ENCODE results near the gene PCSK7.
"Not testable (repeated sequence)": the region's sequence is repeated elsewhere in the genome, so short reads cannot be mapped to it uniquely, and the experiment has no call there.

The PCSK7 gene

GRCh38 chr11:117214404-117215110, 17.3 kb downstream of the PCSK7 start:
- no peak for DNase-seq

DNA sequence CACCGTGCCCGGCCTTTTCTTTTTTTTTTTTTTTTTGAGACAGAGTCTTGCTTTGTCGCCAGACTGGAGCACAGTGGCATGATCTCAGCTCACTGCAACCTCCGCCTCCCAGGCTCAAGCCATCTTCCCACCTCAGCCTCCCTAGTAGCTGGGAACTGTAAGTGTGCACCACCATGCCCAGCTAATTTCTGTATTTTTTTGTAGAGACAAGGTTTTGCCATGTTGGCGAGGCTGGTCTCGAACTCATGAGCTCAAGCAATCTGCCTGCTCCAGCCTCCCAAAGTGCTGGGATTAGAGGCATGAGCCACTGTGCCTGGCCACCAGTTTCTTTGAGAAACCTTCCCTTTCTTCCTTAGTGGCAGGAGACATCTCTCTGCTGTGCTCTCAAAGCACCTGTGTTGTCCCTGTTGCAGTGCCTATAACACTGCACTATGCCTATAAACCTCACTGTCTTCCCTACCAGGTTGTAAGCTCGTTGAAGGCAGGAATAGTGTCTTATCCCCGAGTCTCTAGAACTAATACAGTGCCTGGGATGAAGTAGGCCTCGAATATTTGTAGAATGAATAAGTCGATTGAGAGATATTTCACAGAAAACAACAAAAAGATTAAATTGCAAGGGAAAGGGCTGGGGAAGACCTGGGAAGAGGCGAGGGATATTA, 19.0 kb downstream of the PCSK7 start:
- DNase-seq = no peak

- DNase-seq = no peak
Observed at GRCh38 chr11:117210620-117211019, 21.3 kb downstream of the PCSK7 start.

DNA sequence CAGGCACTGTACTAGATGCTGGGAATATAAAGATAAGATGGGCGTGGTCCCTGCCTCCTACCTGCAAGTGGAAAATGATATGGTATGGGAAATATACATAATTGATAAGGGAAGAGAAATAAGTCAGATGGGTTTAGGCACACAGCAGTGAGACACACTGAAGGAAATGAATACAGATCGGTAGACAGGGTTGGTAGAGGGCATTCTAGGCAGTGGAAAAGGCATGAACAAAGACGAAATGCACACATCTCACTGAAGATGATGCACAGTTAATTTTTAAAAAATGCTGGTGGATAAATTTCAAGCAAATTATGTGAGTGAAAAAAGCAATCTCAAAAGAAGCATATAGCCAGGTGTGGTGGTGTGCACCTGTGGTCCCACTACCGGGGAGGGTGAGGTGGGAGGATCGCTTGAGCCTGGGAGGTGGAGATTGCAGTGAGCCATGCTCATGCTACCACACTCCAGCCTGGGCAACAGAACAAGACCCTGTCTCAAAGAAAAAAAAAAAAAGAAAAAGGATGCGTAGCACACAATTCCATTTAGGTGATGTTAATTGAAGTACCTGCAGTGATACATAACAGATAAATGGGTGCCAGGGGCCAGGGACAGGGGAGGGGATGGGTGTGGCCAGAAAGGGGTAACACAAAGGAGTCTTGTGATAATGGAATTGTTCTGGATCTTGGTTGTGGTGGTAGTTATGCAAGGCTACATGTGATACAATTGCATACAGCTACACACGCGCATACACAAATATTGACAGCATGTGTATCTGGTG, 22.3 kb downstream of the PCSK7 start:
- not testable (repeated sequence) for DNase-seq

GRCh38 chr11:117208710-117209109, 23.2 kb downstream of the PCSK7 start:
- DNase-seq = not testable (repeated sequence)

DNA sequence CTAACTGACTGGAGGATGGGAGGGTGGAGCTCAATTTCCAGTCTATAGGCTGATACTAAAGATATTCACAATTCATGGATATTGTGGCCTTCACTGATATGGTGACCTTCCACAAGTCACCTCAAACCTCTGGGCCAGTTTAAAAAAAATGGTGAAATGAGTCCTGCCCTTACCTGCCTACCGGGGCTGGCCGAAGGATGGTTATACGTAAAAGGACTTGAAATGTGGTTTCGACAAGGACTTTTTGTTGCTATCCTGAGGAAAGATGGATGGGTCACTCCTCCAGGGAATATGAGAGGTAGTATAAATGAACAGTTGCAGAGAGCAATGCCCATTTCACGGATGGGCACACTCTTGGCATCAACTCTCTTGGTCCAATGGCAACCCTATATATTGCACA, 24.4 kb downstream of the PCSK7 start:
- DNase-seq = not testable (repeated sequence)

DNA sequence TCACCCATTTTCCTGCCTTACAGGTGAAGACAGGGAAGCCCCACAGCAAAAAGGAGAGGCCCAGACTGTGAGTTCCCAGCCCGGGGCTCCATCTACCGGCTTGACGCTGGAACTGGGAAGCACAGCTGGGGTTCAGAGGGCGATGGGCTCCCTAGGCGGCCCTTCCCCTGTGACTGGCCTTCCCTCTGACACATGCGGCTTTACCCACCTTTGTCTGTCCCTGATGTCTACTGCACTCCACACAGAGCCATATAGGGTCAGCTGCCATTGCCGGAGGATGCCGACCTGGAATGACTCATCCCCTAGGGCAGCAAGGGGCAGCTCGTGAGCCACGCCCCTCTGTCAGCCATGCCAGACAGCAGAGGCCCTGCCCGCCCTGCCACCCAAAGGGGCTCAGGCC, 25.0 kb downstream of the PCSK7 start:
- not testable (repeated sequence) for DNase-seq

DNA sequence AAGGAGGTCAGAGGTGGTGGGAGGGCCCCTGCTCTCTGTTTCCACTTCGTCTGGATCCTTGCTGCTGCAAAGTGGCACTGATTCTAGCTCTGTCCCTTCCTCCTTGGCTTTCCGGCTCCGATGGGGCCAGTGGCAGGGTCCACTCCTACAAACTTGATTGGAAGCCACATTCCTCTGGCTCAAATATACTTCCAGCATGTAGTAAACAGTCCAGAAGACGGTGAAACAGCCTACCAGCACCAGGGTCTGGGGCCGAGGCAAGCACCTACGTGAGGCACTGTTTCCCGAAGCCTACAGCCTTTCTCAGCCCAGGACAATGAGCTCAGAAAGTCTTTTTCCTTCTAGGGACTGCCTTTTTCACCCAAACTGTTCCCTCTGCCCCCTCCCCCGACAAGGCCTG, 25.8 kb downstream of the PCSK7 start:
- not testable (repeated sequence) for DNase-seq

DNA sequence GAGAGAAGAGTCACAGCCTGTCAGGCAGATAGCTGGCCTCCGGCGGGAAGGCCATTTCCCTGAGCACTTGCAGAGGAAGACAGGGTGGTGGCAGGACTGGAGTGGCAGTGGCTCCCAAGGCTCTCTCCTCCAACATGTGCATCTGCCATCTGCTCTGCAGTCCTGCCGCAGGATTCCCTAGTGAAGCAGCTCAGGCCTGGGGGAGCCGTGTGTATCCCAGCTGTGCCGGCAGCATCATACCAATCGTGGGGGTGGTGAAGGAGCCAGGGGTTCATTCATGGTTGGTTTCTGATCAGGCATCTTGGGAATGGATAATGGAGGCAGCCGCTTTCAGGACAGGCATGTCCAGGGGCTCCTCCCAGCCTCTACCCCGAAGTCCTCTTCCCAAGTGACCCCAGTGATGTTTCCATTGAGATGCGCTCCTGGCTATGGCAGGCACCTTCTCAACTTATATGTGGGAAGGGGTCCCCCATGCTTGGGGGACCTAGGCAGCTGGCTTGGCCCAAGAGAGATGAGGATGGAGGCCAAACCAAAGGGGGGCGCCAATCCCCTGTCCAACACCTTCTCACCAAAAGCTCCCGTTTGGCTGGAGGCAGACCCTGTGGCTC, 26.6 kb downstream of the PCSK7 start:
- DNase-seq = no peak

DNA sequence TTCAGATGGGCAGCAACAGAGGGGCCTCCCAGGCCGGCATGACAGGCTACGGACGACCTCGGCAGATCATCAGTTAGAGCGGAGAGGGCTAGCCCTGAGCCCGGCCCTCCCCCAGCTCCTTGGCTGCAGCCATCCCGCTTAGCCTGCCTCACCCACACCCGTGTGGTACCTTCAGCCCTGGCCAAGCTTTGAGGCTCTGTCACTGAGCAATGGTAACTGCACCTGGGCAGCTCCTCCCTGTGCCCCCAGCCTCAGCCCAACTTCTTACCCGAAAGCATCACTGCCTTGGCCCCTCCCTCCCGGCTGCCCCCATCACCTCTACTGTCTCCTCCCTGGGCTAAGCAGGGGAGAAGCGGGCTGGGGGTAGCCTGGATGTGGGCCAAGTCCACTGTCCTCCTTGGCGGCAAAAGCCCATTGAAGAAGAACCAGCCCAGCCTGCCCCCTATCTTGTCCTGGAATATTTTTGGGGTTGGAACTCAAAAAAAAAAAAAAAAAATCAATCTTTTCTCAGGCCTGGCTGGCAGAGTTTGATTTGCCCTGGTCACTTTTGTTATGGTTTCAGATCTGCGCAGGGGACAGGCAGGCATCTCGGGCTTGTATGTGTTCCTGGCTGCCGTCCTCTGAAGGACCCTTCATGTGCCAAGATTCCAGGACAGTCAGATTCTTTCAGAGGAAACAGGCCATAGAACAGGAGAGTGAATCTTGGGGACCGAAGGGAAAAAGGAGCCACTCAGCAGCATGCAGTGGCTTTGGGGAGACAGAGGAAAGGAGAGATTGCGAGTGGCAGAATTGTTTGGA, 27.4 kb downstream of the PCSK7 start:
- no peak for DNase-seq

DNA sequence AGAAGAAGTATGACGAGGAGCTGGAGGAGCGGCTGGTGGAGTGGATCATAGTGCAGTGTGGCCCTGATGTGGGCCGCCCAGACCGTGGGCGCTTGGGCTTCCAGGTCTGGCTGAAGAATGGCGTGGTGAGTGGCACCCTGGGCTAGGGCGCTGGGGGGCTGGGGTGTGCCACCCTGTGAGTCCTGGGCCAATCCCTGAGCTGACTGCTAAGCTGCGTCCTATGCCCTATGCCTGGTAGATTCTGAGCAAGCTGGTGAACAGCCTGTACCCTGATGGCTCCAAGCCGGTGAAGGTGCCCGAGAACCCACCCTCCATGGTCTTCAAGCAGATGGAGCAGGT, 28.8 kb downstream of the PCSK7 start:
- DNase-seq = no peak

DNA sequence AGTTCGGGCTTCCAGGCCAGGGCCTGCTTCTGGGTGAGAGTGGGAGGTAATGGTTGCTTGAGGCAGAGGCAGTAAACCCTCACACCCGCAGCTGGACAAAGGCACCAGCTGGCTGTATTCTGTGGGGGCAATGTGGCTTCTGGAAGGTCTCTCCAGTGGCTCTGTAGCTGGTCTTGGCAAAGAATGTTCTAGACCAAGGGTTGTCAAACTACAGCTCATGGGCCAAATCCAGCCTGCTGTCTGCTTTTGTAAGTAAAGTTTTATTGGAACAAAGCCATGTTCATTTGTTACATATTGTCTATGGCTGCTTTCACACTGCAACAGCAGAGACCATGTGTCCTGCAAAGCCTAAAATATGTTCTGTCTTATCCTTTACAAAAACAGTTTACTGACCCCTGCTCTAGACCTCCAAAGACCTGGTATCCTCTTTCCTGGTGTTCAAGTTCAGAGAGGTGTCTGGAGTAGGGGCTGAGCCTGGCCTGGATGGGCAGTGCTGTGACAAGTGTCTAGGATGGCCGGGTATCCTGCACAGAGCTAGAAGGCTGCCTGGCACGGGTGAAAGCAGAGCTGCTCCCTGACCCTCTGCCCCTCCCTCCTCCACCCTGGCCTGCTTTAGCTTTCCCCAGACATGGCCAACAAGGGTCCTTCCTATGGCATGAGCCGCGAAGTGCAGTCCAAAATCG, 29.3 kb downstream of the PCSK7 start:
- DNase-seq = no peak

DNA sequence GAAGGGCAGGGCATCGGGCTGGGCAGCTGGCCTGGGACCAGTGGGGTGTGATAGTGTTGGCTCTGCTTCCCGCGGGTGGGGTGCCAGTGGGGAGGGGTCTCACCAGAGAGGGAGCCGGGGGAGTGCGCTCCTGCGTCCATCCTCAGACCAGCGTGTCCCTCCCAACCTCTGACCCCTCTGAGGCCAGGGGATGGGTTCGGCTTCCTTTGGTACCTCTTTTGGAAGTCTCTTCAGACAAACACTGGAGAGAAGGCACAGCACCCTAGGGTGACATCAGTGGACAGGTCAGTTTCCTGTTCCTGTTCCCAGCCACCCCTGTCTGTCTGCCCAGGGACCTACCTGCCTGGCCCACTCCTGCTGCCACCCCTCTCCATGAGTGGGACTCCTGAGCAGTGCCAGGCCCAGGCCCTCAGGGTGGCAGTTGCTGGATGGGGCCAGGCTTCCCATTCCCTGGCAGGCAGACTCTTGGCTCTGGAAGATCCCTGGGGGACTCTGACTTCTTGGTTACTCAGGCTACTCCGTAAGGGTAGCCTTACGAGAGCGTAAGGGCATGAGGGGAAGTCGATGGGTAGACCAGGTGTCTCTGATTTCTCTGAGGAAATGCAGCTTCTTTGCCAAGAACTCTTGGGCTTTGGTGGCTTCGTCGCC, 30.1 kb downstream of the PCSK7 start:
- no peak for DNase-seq

DNA sequence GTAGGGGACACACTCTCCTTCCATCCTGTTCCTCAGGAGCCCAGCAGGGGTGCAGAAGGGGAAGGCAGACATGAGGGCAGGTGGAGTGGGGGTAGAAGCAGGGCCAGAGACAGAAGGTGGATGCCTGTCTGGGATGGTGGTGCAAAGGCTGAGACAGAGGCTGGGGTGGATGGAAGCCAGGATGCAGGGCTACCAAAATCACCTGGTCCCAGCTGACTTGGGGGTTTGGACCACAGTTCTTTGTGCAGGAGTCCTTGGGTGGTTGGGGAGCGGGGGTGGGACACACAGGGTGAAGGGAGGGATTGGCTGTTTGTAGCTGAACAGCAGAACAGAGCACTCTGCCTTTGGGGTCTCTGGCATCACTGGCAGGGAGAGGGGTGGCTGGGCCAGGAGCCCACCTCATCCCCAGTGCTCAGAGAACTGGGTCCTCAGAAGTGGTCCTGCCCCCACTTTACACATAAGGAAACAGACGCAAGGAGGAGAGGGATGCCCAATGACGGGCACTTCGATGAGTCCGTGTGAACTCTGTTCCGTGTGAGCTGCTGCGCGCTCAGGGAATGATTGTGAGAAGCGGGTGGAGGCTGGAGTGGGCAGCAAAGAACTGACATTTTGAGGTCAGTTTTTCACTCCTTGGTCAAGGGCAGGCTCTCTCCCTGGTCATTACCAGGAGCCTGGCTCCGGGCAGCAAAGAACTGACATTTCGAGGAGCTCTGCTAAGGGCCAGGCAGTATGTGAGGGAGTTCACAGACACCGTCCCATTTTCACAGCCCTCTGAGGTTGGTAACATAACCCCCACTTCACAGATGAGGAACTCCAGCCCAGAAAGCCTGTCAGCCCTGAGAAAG, 30.8 kb downstream of the PCSK7 start:
- DNase-seq = no peak

GRCh38 chr11:117199916-117200812, 31.7 kb downstream of the PCSK7 start:
- no peak for DNase-seq

DNA sequence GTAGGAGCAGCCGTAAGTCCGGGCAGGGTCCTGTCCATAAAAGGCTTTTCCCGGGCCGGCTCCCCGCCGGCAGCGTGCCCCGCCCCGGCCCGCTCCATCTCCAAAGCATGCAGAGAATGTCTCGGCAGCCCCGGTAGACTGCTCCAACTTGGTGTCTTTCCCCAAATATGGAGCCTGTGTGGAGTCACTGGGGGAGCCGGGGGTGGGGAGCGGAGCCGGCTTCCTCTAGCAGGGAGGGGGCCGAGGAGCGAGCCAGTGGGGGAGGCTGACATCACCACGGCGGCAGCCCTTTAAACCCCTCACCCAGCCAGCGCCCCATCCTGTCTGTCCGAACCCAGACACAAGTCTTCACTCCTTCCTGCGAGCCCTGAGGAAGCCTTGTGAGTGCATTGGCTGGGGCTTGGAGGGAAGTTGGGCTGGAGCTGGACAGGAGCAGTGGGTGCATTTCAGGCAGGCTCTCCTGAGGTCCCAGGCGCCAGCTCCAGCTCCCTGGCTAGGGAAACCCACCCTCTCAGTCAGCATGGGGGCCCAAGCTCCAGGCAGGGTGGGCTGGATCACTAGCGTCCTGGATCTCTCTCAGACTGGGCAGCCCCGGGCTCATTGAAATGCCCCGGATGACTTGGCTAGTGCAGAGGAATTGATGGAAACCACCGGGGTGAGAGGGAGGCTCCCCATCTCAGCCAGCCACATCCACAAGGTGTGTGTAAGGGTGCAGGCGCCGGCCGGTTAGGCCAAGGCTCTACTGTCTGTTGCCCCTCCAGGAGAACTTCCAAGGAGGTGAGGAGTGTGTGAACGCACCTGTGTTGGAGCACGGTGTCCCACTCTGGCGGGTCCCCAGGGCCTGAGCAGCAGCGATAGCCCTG, 32.6 kb downstream of the PCSK7 start, which contains the start of gene TAGLN:
TAGLN (plus strand) TSS at position 318 of the 863 bp plus-strand sequence. CDS start 3,644 bp downstream, outside the sequence.
- DNase-seq = no peak

DNA sequence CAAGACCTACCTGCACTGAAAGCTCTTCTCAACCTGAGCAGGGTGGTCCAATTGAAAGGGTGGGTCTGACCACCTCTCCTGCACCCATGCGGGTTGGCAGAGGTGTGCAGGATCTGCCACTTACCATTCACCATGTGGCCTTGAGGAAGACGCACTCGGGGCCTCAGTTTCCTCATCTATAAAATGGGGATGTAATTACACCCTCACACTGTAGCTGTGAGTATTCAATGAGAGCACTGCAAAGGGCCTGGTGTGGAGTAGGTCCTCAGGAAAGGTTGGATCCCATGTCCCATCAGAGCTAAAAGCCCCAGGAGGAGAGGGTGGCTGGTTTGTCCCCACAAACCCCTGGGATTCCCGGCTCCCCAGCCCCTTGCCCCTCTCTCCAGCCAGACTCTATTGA, 33.3 kb downstream of the PCSK7 start:
- no peak for DNase-seq
